ENCODE measurements around the gene MYPOP.
A peak's percentile ranks its signal among the peaks of the same experiment; 100 is the strongest.

MYPOP gene

GRCh38 chr19:45902651-45903625, 525 bp upstream of the MYPOP start:
- Histone ChIP-seq H3K36me3 (ENCODE audit: insufficient read depth, low read length) (peaks cover 32% of the 10 kb centered on the region), H3K79me2 (ENCODE audit: insufficient read depth, low read length) (peaks cover 25% of the 10 kb centered on the region), H3K4me1 (ENCODE audit: insufficient read depth, low read length) (peaks cover 27% of the 10 kb centered on the region), H3K27ac (ENCODE audit: low read length) (peak overlapping the region; percentile 85), H2AFZ (ENCODE audit: low read depth, low read length) (peak overlapping the region; percentile 94), H3K4me3 (ENCODE audit: low read depth in 1 of 2, low read length in 2 of 2) (peak overlapping the region; percentile 71 to 87; a peak in 3 of 4 replicates), H3K9me3 (ENCODE audit: insufficient read depth, low read length, severe bottlenecking) (no peaks in the 10 kb centered on the region), H3K4me2 (ENCODE audit: insufficient read depth, low read length) (peak overlapping the region; percentile 87), H3K9ac (ENCODE audit: low read depth, low read length) (peak overlapping the region; percentile 80), H3K27me3 (ENCODE audit: insufficient read depth, low read length, poor library complexity) (no peaks in the 10 kb centered on the region), H4K20me1 (ENCODE audit: insufficient read depth, low read length) (0 out of 2 replicates have a peak, but pooled peaks cover 4% of the 10 kb centered on the region)
- ATAC-seq (ENCODE audit: insufficient read depth, low read depth) (peak; percentile 90), DNase-seq (peak; percentile 99)
- TF ChIP-seq CTCF (IDR thresholded peaks at IDR 0.05; ENCODE audit: borderline replicate concordance, extremely low read depth, low read length, poor library complexity, severe bottlenecking) = no peak
- no peak for TF ChIP-seq EZH2 (IDR thresholded peaks at IDR 0.05; ENCODE audit: borderline replicate concordance, low read depth, low read length, severe bottlenecking)

GRCh38 chr19:45901432-45901911, 941 bp downstream of the MYPOP start:
- 0 out of 2 replicates have a peak, but pooled peaks cover 4% of the 10 kb centered on the region for H4K20me1 ChIP-seq (ENCODE audit: insufficient read depth, low read length)
- no peak overlapping the region for H3K27ac ChIP-seq (ENCODE audit: low read length)
- no peaks in the 10 kb centered on the region for H3K9me3 ChIP-seq (ENCODE audit: insufficient read depth, low read length, severe bottlenecking)
- peak overlapping the region; percentile 68 for H3K4me2 ChIP-seq (ENCODE audit: insufficient read depth, low read length)
- H3K36me3 ChIP-seq (ENCODE audit: insufficient read depth, low read length) = peaks cover 38% of the 10 kb centered on the region
- H3K4me1 ChIP-seq (ENCODE audit: insufficient read depth, low read length) = peaks cover 27% of the 10 kb centered on the region
- DNase-seq (peak; percentile 48), ATAC-seq (ENCODE audit: insufficient read depth, low read depth) (no peak)
- H2AFZ ChIP-seq (ENCODE audit: low read depth, low read length) = no peak overlapping the region
- H3K9ac ChIP-seq (ENCODE audit: low read depth, low read length) = peak overlapping the region; percentile 80; the same call in 1 of the 2 replicates
- no peaks in the 10 kb centered on the region for H3K27me3 ChIP-seq (ENCODE audit: insufficient read depth, low read length, poor library complexity)
- peak overlapping the region; percentile 71 to 87; a peak in 3 of 4 replicates for H3K4me3 ChIP-seq (ENCODE audit: low read depth in 1 of 2, low read length in 2 of 2)
- no peak for TF ChIP-seq CTCF (IDR thresholded peaks at IDR 0.05; ENCODE audit: borderline replicate concordance, extremely low read depth, low read length, poor library complexity, severe bottlenecking)
- no peak for TF ChIP-seq EZH2 (IDR thresholded peaks at IDR 0.05; ENCODE audit: borderline replicate concordance, low read depth, low read length, severe bottlenecking)
- H3K79me2 ChIP-seq (ENCODE audit: insufficient read depth, low read length) = peaks cover 28% of the 10 kb centered on the region

- Histone ChIP-seq H3K4me3 (ENCODE audit: low read depth in 1 of 2, low read length in 2 of 2) (peak overlapping the region in 1 of 2 experiments; percentile 87; a peak in 2 of 4 replicates), H4K20me1 (ENCODE audit: insufficient read depth, low read length) (peaks cover 4% of the 10 kb centered on the region; the same call in 1 of the 2 replicates), H2AFZ (ENCODE audit: low read depth, low read length) (no peak overlapping the region), H3K79me2 (ENCODE audit: insufficient read depth, low read length) (peaks cover 28% of the 10 kb centered on the region), H3K27me3 (ENCODE audit: insufficient read depth, low read length, poor library complexity) (no peaks in the 10 kb centered on the region), H3K9me3 (ENCODE audit: insufficient read depth, low read length, severe bottlenecking) (no peaks in the 10 kb centered on the region), H3K4me1 (ENCODE audit: insufficient read depth, low read length) (peaks cover 27% of the 10 kb centered on the region), H3K4me2 (ENCODE audit: insufficient read depth, low read length) (peak overlapping the region; percentile 68), H3K36me3 (ENCODE audit: insufficient read depth, low read length) (peaks cover 41% of the 10 kb centered on the region), H3K27ac (ENCODE audit: low read length) (no peak overlapping the region; the same call in 1 of the 2 replicates), H3K9ac (ENCODE audit: low read depth, low read length) (peak overlapping the region; percentile 80)
- ATAC-seq (ENCODE audit: insufficient read depth, low read depth) = no peak
- TF ChIP-seq EZH2 (IDR thresholded peaks at IDR 0.05; ENCODE audit: borderline replicate concordance, low read depth, low read length, severe bottlenecking) (no peak), CTCF (IDR thresholded peaks at IDR 0.05; ENCODE audit: borderline replicate concordance, extremely low read depth, low read length, poor library complexity, severe bottlenecking) (no peak)
- DNase-seq = no peak
Measured at GRCh38 chr19:45900738-45901431, 1.5 kb downstream of the MYPOP start.

All from DND-41 (cell line).